GM19324 (cell line): Measurements from ENCODE around the gene SMIM34.
A peak's percentile ranks its signal among the peaks of the same experiment; 100 is the strongest.
"Not testable (repeated sequence)": the region's sequence is repeated elsewhere in the genome, so short reads cannot be mapped to it uniquely, and the experiment has no call there.

Experiments
- ATAC-seq: cut with Tn5 transposase; IDR thresholded peaks from one replicate; pipeline ENCODE4 v1.9.1; 2021; ENCODE audit warnings: mild to moderate bottlenecking, moderate library complexity; ENCODE audit not compliant: unreplicated experiment, low FRiP score

The SMIM34 gene

GRCh38 chr21:34423805-34424204, at the start of gene SMIM34:
Gene SMIM34, minus strand, starts transcription at chr21:34423951. Its CDS starts 112 bp downstream, at chr21:34423839.
- not testable (repeated sequence) for ATAC-seq

- ATAC-seq, result not testable (repeated sequence)
Observed at GRCh38 chr21:34467333-34467732, 43.6 kb upstream of the SMIM34 start.

- not testable (repeated sequence) for ATAC-seq
Observed at GRCh38 chr21:34459426-34459825, 35.7 kb upstream of the SMIM34 start.

GRCh38 chr21:34458266-34458665, 34.5 kb upstream of the SMIM34 start:
- ATAC-seq, result not testable (repeated sequence)

GRCh38 chr21:34456180-34456579, 32.4 kb upstream of the SMIM34 start:
- not testable (repeated sequence) for ATAC-seq

- ATAC-seq, result not testable (repeated sequence)
Observed at GRCh38 chr21:34455628-34456027, 31.9 kb upstream of the SMIM34 start.

- not testable (repeated sequence) for ATAC-seq
Observed at GRCh38 chr21:34447018-34447417, 23.3 kb upstream of the SMIM34 start.

- not testable (repeated sequence) for ATAC-seq
Observed at GRCh38 chr21:34443486-34443885, 19.7 kb upstream of the SMIM34 start.

- ATAC-seq, result not testable (repeated sequence)
Observed at GRCh38 chr21:34429710-34430109, 6.0 kb upstream of the SMIM34 start.

- ATAC-seq, result not testable (repeated sequence)
Observed at GRCh38 chr21:34428441-34428840, 4.7 kb upstream of the SMIM34 start.

- not testable (repeated sequence) for ATAC-seq
Observed at GRCh38 chr21:34427339-34427738, 3.6 kb upstream of the SMIM34 start.

GRCh38 chr21:34417448-34418077, 6.2 kb downstream of the SMIM34 start:
- not testable (repeated sequence) for ATAC-seq

GRCh38 chr21:34407294-34407693, 16.5 kb downstream of the SMIM34 start:
- not testable (repeated sequence) for ATAC-seq

GRCh38 chr21:34406676-34407075, 17.1 kb downstream of the SMIM34 start:
- not testable (repeated sequence) for ATAC-seq

GRCh38 chr21:34406102-34406501, 17.6 kb downstream of the SMIM34 start:
- ATAC-seq, result not testable (repeated sequence)

GRCh38 chr21:34405686-34406085, 18.1 kb downstream of the SMIM34 start:
- not testable (repeated sequence) for ATAC-seq

GRCh38 chr21:34404742-34405141, 19.0 kb downstream of the SMIM34 start:
- not testable (repeated sequence) for ATAC-seq

GRCh38 chr21:34400522-34400921, 23.2 kb downstream of the SMIM34 start:
- ATAC-seq, result not testable (repeated sequence)

GRCh38 chr21:34383724-34384415, 39.9 kb downstream of the SMIM34 start:
- peak; percentile 71 for ATAC-seq

GRCh38 chr21:34383138-34383537, 40.6 kb downstream of the SMIM34 start:
- not testable (repeated sequence) for ATAC-seq

- peak; percentile 64 for ATAC-seq
Observed at GRCh38 chr21:34375619-34375972, 48.2 kb downstream of the SMIM34 start.
